Activated CD8-positive, alpha-beta T cell treated with anti-CD3 and anti-CD28 coated beads, Interleukin-2, amount 10 ng/mL, durations not matched to agents 7 days and 5 days (primary cell): ENCODE data around the gene KSR1. TPM values are rescaled to one million over a fixed set of nuclear protein-coding genes. Genes with fewer than 3 reads are reported as not detected.
A peak's percentile ranks its signal among the peaks of the same experiment; 100 is the strongest.
"Not testable (repeated sequence)": the region's sequence is repeated elsewhere in the genome, so short reads cannot be mapped to it uniquely, and the experiment has no call there.

Experiments
- ATAC-seq: fragments of 150-1000 bp; cut with Tn5 transposase; one replicate; pipeline ENCODE4 v1.10.0; 2021; ENCODE audit warnings: moderate library complexity
- CTCF ChIA-PET: fragments of 350-600 bp; sonication (Branson Sonifier 250); formaldehyde crosslinking; loops from one replicate; lab custom pipeline; 2021; ENCODE audit warnings: antibody characterized with exemption; lab: Charles Lee
- POLR2A ChIA-PET: fragments of 350-600 bp; sonication (Branson Sonifier 250); formaldehyde crosslinking; loops from one replicate; lab custom pipeline; 2021; ENCODE audit warnings: antibody characterized with exemption; lab: Charles Lee
- DNase-seq: peaks from one replicate; pipeline ENCODE4 v3.0.0-alpha.2; 2020
- H3K27ac Mint-ChIP-seq: one replicate; pipeline ENCODE4 v1.8.0; 2021; ENCODE audit warnings: mild to moderate bottlenecking, mixed read lengths
- H3K27me3 Mint-ChIP-seq: one replicate; pipeline ENCODE4 v1.8.0; 2021; ENCODE audit warnings: low read depth, mixed read lengths
- H3K36me3 Mint-ChIP-seq: one replicate; pipeline ENCODE4 v1.8.0; 2021; ENCODE audit warnings: low read depth, mixed read lengths
- H3K4me1 Mint-ChIP-seq: one replicate; pipeline ENCODE4 v1.8.0; 2021; ENCODE audit warnings: low read depth, mixed read lengths
- H3K4me3 Mint-ChIP-seq: one replicate; pipeline ENCODE4 v1.8.0; 2021; ENCODE audit warnings: mild to moderate bottlenecking, mixed read lengths
- H3K9me3 Mint-ChIP-seq: one replicate; pipeline ENCODE4 v1.8.0; 2022; ENCODE audit warnings: mixed read lengths; ENCODE audit not compliant: insufficient read depth
- total RNA-seq, 2 experiments: library from RNA; stranded (reverse); gene quantifications; one replicate each; pipeline ENCODE4 v1.2.3, GENCODE V29; 2021

KSR1 gene
- total RNA-seq, 2 experiments from 2014 or later, result 45.3 to 45.8 TPM

- Mint-ChIP-seq H3K27me3 (peaks cover 16% of the 10 kb centered on the region), H3K27ac (no peak overlapping the region), H3K4me1 (no peaks in the 10 kb centered on the region), H3K4me3 (no peak overlapping the region), H3K9me3 (no peaks in the 10 kb centered on the region), H3K36me3 (no peaks in the 10 kb centered on the region)
- POLR2A ChIA-PET, result no interaction called here
- DNase-seq (no peak), ATAC-seq (no peak)
- CTCF ChIA-PET, result no interaction called here
These were observed 10.3 kb upstream of the KSR1 start for GRCh38 chr17:27445971-27446370.

DNA sequence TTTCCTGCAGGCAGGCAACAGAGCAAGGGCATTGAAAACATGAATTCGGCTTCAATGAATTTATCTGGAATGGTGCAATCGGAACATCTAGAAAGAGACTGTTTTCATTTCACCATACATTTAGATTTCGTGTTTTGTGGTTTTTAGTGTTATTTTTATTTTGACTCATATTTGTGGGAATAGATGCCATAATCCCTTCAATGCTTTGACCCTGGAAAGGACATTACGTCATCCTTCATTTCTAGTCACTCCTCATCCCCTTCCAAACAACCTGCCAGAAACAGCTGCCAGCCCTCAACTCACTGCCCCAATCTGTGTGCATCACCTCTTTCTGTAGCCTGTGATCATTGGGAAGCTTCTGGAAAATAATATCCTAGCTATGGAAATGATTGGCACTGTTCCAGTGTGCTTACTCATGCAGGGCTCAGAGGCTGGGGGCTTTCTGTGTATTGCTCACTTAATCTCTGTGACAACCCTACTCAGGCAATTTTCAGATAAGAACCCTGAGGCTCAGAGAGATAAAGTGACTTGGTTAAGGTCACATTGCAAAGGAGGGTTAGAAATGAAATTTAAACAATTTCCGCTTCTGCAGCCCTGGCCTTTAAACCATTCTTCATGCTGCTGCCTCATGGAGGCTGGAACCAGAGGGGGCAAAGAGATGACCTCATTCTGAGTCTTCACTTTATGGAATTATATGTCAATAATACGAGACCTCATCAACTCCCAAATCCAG lies 9.5 kb upstream of the KSR1 start:
- H3K4me3 Mint-ChIP-seq, result no peak overlapping the region
- CTCF ChIA-PET, result no interaction called here
- POLR2A ChIA-PET, result no interaction called here
- no peak for ATAC-seq
- no peaks in the 10 kb centered on the region for H3K36me3 Mint-ChIP-seq
- no peaks in the 10 kb centered on the region for H3K4me1 Mint-ChIP-seq
- DNase-seq, result no peak
- H3K27me3 Mint-ChIP-seq, result peaks cover 16% of the 10 kb centered on the region
- no peak overlapping the region for H3K27ac Mint-ChIP-seq
- no peaks in the 10 kb centered on the region for H3K9me3 Mint-ChIP-seq

- peaks cover 16% of the 10 kb centered on the region for H3K27me3 Mint-ChIP-seq
- H3K4me3 Mint-ChIP-seq, H3K9me3 Mint-ChIP-seq, H3K36me3 Mint-ChIP-seq, H3K27ac Mint-ChIP-seq, ATAC-seq, H3K4me1 Mint-ChIP-seq, DNase-seq, POLR2A ChIA-PET: not testable (repeated sequence)
- CTCF ChIA-PET, result interaction anchor here (1.5 kb wide), 1 partner anchor 151 kb away, joined by 3 read pairs; no protein-coding TSS in a partner anchor
These were observed 7.7 kb upstream of the KSR1 start for GRCh38 chr17:27448534-27448933.

DNA sequence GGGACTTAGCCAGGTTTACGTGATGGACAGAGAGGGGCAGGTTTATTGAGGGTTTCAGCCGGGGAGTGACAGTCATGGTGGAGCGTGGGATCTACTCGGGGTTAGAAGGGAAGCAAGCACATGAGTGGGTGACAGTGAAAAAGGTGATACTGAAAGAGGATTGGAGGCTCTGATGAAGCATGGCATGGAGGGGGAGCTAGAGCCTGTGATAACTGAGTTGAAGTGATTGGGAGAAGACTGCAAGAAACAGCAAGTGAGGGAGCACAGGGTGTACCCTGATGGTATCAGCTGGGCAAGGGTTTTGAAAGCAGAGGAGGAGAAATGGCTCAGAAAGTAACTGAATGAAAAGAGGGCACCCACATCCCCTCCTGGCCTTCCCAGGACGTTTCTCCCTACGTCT lies 6.7 kb upstream of the KSR1 start:
- Mint-ChIP-seq H3K9me3 (no peaks in the 10 kb centered on the region), H3K4me1 (peaks cover 6% of the 10 kb centered on the region), H3K4me3 (no peak overlapping the region), H3K27me3 (peaks cover 16% of the 10 kb centered on the region), H3K36me3 (no peaks in the 10 kb centered on the region), H3K27ac (no peak overlapping the region)
- POLR2A ChIA-PET, result no interaction called here
- CTCF ChIA-PET, result interaction anchor here (1.5 kb wide), 1 partner anchor 150 kb away, joined by 3 read pairs; no protein-coding TSS in a partner anchor
- ATAC-seq, result no peak
- DNase-seq, result no peak

GRCh38 chr17:27449988-27450387 lies 6.3 kb upstream of the KSR1 start:
- CTCF ChIA-PET, result interaction anchor here (1.0 to 1.5 kb wide), 2 partner anchors 61 to 150 kb away, joined by 3 read pairs; no protein-coding TSS in a partner anchor
- Mint-ChIP-seq H3K27ac (no peak overlapping the region), H3K9me3 (no peaks in the 10 kb centered on the region), H3K4me3 (no peak overlapping the region), H3K4me1 (peaks cover 8% of the 10 kb centered on the region), H3K27me3 (peaks cover 16% of the 10 kb centered on the region), H3K36me3 (no peaks in the 10 kb centered on the region)
- ATAC-seq (no peak), DNase-seq (no peak)
- POLR2A ChIA-PET, result no interaction called here

DNA sequence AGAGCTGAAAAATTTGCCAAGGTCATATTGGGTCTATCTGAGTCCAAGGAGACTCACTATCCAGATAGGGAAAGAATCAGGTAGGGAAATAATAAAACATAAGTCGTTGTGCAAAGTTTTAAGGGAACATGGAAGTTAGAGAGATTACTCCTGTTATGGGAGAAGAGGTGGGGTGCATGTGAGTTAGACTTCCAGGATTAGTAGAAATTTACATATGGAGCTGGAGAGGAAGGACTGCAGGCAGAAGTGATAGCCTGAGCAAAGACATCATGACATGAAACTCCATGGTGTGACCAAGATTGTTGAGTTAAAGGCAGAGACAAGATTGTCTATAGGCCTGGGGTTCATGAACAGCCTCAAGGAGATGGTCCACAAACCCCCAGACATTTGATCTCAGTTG lies 5.8 kb upstream of the KSR1 start:
- H3K4me3 Mint-ChIP-seq, result no peak overlapping the region
- H3K4me1 Mint-ChIP-seq, result peaks cover 12% of the 10 kb centered on the region
- peaks cover 16% of the 10 kb centered on the region for H3K27me3 Mint-ChIP-seq
- CTCF ChIA-PET, result interaction anchor here (1.0 to 1.3 kb wide), 3 partner anchors 61 to 149 kb away, joined by 3 to 4 read pairs (median 3); no protein-coding TSS in a partner anchor
- no peak for ATAC-seq
- no peak overlapping the region for H3K27ac Mint-ChIP-seq
- POLR2A ChIA-PET, result no interaction called here
- H3K9me3 Mint-ChIP-seq, result no peaks in the 10 kb centered on the region
- DNase-seq, result no peak
- H3K36me3 Mint-ChIP-seq, result no peaks in the 10 kb centered on the region

DNA sequence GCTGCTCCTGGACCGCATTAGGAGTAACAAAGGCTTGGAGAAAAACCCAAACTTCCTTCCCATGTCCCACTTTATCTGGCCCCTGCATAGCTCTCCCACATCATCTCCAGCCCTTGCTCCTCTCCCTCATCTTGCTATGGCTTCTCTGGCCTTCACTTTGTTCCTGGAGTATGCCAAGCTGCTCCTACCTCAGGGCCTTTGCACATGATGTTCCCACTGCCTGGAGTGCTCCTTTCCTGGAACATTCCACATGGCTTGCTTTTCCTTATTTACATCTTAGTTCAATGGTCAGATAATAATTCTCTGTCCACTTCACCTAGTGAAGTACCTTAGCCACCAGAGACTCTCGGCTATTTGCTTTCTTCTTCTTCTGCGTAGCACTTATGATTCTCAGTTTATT lies 4.3 kb upstream of the KSR1 start:
- POLR2A ChIA-PET, result no interaction called here
- Mint-ChIP-seq H3K36me3 (no peaks in the 10 kb centered on the region), H3K4me3 (no peak overlapping the region), H3K9me3 (no peaks in the 10 kb centered on the region), H3K27ac (no peak overlapping the region), H3K27me3 (peaks cover 8% of the 10 kb centered on the region), H3K4me1 (peaks cover 16% of the 10 kb centered on the region)
- DNase-seq (no peak), ATAC-seq (no peak)
- CTCF ChIA-PET, result no interaction called here

DNA sequence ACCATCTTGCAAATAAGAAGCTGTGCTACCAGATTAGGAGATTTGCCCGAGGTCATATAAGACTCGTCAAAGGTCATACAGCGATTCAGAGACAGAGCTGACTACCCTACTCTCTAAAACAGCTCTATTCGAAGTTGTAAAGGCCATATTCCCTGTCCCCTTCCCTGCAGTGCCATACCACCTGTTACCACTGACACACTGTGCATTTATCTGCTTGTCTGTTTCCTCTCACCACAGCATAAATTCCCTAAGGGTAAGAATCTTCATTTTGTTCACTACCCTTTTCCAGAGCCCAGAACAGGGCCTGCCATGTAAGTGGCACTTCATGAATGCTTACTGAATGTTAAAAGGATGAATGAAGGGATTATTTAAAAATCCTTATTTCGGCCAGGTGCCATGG lies 3.4 kb upstream of the KSR1 start:
- CTCF ChIA-PET, result no interaction called here
- Mint-ChIP-seq H3K9me3 (no peaks in the 10 kb centered on the region), H3K36me3 (no peaks in the 10 kb centered on the region), H3K4me3 (no peak overlapping the region), H3K27ac (no peak overlapping the region), H3K4me1 (peaks cover 24% of the 10 kb centered on the region), H3K27me3 (peaks cover 5% of the 10 kb centered on the region)
- POLR2A ChIA-PET, result interaction anchor here (0.6 kb wide), 1 partner anchor 158 kb away, joined by 3 read pairs; no protein-coding TSS in a partner anchor
- no peak for ATAC-seq
- no peak for DNase-seq

DNA sequence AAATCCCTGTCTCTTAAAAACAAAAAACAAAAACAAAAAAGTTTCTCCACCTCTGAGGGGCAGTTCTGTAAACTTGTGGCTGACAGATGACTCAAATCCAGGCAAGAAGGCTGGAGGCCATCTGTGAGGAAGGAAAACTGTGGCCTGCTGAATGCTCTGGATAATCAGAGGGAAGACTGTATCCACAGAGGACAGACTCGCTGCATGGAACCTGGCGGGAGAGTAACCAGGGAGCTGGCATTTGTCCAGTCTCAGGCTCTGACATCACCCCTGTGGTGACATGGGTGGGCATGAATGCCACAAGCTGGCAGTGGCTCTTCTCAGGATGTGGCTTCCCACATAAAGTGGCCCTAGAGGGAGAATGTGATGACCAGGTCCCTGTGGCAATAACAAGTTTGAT lies 2.8 kb upstream of the KSR1 start:
- ChIA-PET CTCF (interaction anchor here (1.4 kb wide), 1 partner anchor 121 kb away, joined by 4 read pairs; no protein-coding TSS in a partner anchor), POLR2A (no interaction called here)
- H3K9me3 Mint-ChIP-seq, result no peaks in the 10 kb centered on the region
- H3K27me3 Mint-ChIP-seq, result peaks cover 5% of the 10 kb centered on the region
- H3K4me3 Mint-ChIP-seq, result no peak overlapping the region
- no peaks in the 10 kb centered on the region for H3K36me3 Mint-ChIP-seq
- ATAC-seq (no peak), DNase-seq (no peak)
- H3K4me1 Mint-ChIP-seq, result peaks cover 31% of the 10 kb centered on the region
- H3K27ac Mint-ChIP-seq, result no peak overlapping the region

- Mint-ChIP-seq H3K27ac (no peak overlapping the region), H3K9me3 (no peaks in the 10 kb centered on the region), H3K4me1 (peaks cover 37% of the 10 kb centered on the region), H3K36me3 (no peaks in the 10 kb centered on the region), H3K4me3 (no peak overlapping the region), H3K27me3 (peaks cover 3% of the 10 kb centered on the region)
- no peak for DNase-seq
- POLR2A ChIA-PET, result no interaction called here
- CTCF ChIA-PET, result interaction anchor here (1.2 to 2.7 kb wide), 3 partner anchors 52 to 146 kb away, joined by 3 to 37 read pairs (median 4); no protein-coding TSS in a partner anchor
- no peak for ATAC-seq
These were observed 2.2 kb upstream of the KSR1 start for GRCh38 chr17:27454089-27454488.

GRCh38 chr17:27455236-27455913 lies 873 bp upstream of the KSR1 start:
- DNase-seq (no peak), ATAC-seq (no peak)
- Mint-ChIP-seq H3K27ac (peak overlapping the region; percentile 60), H3K36me3 (peaks cover 3% of the 10 kb centered on the region), H3K9me3 (no peaks in the 10 kb centered on the region), H3K27me3 (no peaks in the 10 kb centered on the region), H3K4me3 (peak overlapping the region; percentile 67), H3K4me1 (peaks cover 50% of the 10 kb centered on the region)
- CTCF ChIA-PET, result interaction anchor here (0.8 to 3.4 kb wide), 22 partner anchors 11 to 147 kb away, joined by 3 to 37 read pairs (median 4); no protein-coding TSS in a partner anchor
- POLR2A ChIA-PET, result interaction anchor here (0.7 to 1.8 kb wide), 7 partner anchors 10 to 161 kb away, joined by 3 to 12 read pairs (median 5); no protein-coding TSS in a partner anchor
